Measurements from ENCODE around the gene PCDHGA1. TPM values are rescaled to one million over a fixed set of nuclear protein-coding genes. Genes with fewer than 3 reads are reported as not detected.

The PCDHGA1 gene
- total RNA-seq, 6 donors from 2014 or later: 0.15 to 0.51 (median 0.24) TPM; not detected in 2

GRCh38 chr5:141356950-141357349 lies 26.6 kb downstream of the PCDHGA1 start:
- Histone ChIP-seq H3K27ac (no peak overlapping the region), H3K36me3 (no peaks in the 10 kb centered on the region), H3K4me1 (no peaks in the 10 kb centered on the region), H3K4me3 (no peak overlapping the region), H3K9me3 (peaks cover 33 to 85% (median 66%) of the 10 kb centered on the region in 4 donors), H3K27me3 (no peaks in the 10 kb centered on the region)
- TF ChIP-seq POLR2A (IDR thresholded peaks at IDR 0.05): no peak
- no peak for TF ChIP-seq EP300 (IDR thresholded peaks at IDR 0.05)
- no peak for TF ChIP-seq CTCF (IDR thresholded peaks at IDR 0.05)
- TF ChIP-seq POLR2AphosphoS5 (IDR thresholded peaks at IDR 0.05): no peak
- 45 to 58% methylated on average over 4 to 7 of the region's 19 CpGs for WGBS, 2 donors
- DNase-seq: no peak
- no peak for ATAC-seq (ENCODE audit: low FRiP score in 2 of 2)

- 14% methylated on average over 24 of the region's 24 CpGs for WGBS, 2 donors
- no peak for TF ChIP-seq POLR2A (IDR thresholded peaks at IDR 0.05)
- no peak for TF ChIP-seq EP300 (IDR thresholded peaks at IDR 0.05)
- TF ChIP-seq CTCF (IDR thresholded peaks at IDR 0.05): peak in 1 of 6 experiments; percentile 8
- no peak for TF ChIP-seq POLR2AphosphoS5 (IDR thresholded peaks at IDR 0.05)
- Histone ChIP-seq H3K36me3 (no peaks in the 10 kb centered on the region), H3K27me3 (peaks cover 0 to 4% (median 0%) of the 10 kb centered on the region in 4 donors), H3K4me1 (no peaks in the 10 kb centered on the region), H3K27ac (no peak within 1 kb of the TSS), H3K9me3 (peaks cover 52 to 95% (median 76%) of the 10 kb centered on the region in 4 donors), H3K4me3 (peak within 1 kb of the TSS in 3 of 4 donors; percentile 12 to 36 (median 21))
- DNase-seq: no peak
- ATAC-seq (ENCODE audit: low FRiP score in 2 of 2): peak in 1 of 2 donors; percentile 31
These were observed 29.6 kb downstream of the PCDHGA1 start, which contains the start of gene PCDHGB2 for GRCh38 chr5:141359790-141360426. TSS of gene PCDHGB2 (plus strand) at chr5:141359994. CDS start at chr5:141360136, 142 bp downstream.

GRCh38 chr5:141360685-141361084 lies 30.4 kb downstream of the PCDHGA1 start:
- Histone ChIP-seq H3K36me3 (no peaks in the 10 kb centered on the region), H3K27me3 (peaks cover 0 to 4% (median 0%) of the 10 kb centered on the region in 4 donors), H3K4me3 (peak overlapping the region in 1 of 4 donors; percentile 36), H3K9me3 (peaks cover 52 to 95% (median 76%) of the 10 kb centered on the region in 4 donors), H3K4me1 (no peaks in the 10 kb centered on the region), H3K27ac (no peak overlapping the region)
- TF ChIP-seq POLR2A (IDR thresholded peaks at IDR 0.05) (no peak), EP300 (IDR thresholded peaks at IDR 0.05) (no peak), POLR2AphosphoS5 (IDR thresholded peaks at IDR 0.05) (no peak), CTCF (IDR thresholded peaks at IDR 0.05) (no peak)
- WGBS, 2 donors: 38 to 47% methylated on average over 12 to 15 of the region's 15 CpGs
- DNase-seq: no peak
- no peak for ATAC-seq (ENCODE audit: low FRiP score in 2 of 2)

GRCh38 chr5:141362719-141363118 lies 32.4 kb downstream of the PCDHGA1 start:
- TF ChIP-seq EP300 (IDR thresholded peaks at IDR 0.05) (no peak), POLR2A (IDR thresholded peaks at IDR 0.05) (no peak), CTCF (IDR thresholded peaks at IDR 0.05) (no peak), POLR2AphosphoS5 (IDR thresholded peaks at IDR 0.05) (no peak)
- H3K27me3 ChIP-seq: peaks cover 0 to 7% (median 0%) of the 10 kb centered on the region in 4 donors
- no peak overlapping the region for H3K4me3 ChIP-seq
- no peak for ATAC-seq (ENCODE audit: low FRiP score in 2 of 2)
- H3K4me1 ChIP-seq: no peaks in the 10 kb centered on the region
- H3K36me3 ChIP-seq: no peaks in the 10 kb centered on the region
- no peak for DNase-seq
- H3K9me3 ChIP-seq: peaks cover 66 to 97% (median 76%) of the 10 kb centered on the region in 4 donors
- H3K27ac ChIP-seq: no peak overlapping the region
